HAP-1 (cell line): ENCODE measurements around the gene SLC1A7.

Experiments
- DNase-seq, 2 experiments: peaks; one replicate each; pipeline ENCODE4 v3.0.0-alpha.2; 2016 to 2020; ENCODE audit warnings: low spot score in 2 of 2
- H3K27me3 ChIP-seq: fragments of 250-450 bp; sonication (Bioruptor Pico); 2 replicates; pipeline ENCODE4 v1.5.1; 2020; ENCODE audit warnings: low read depth, mild to moderate bottlenecking, moderate library complexity
- H3K36me3 ChIP-seq: fragments of 250-450 bp; sonication (Bioruptor Pico); replicated peaks from 2 replicates; pipeline ENCODE4 v1.5.1; 2020; ENCODE audit warnings: mild to moderate bottlenecking
- H3K4me1 ChIP-seq: fragments of 250-450 bp; sonication (Bioruptor Pico); 2 replicates; pipeline ENCODE4 v1.5.1; 2020; ENCODE audit warnings: mild to moderate bottlenecking
- H3K4me3 ChIP-seq: fragments of 250-450 bp; sonication (Bioruptor Pico); 2 replicates; pipeline ENCODE4 v1.5.1; 2020; ENCODE audit warnings: mild to moderate bottlenecking, moderate library complexity
- H3K9me3 ChIP-seq: fragments of 250-450 bp; sonication (Bioruptor Pico); 2 replicates; pipeline ENCODE4 v1.5.1; 2020; ENCODE audit warnings: mild to moderate bottlenecking, moderate library complexity
- in situ Hi-C: fragments of 300-500 bp; cut with MboI; formaldehyde crosslinking; loops from 3 replicates; pipeline ENCODE4 v1.14.3; 2020; ENCODE audit warnings: low sequenced_read_pairs, inconsistent platforms, mixed read lengths

The SLC1A7 gene

GRCh38 chr1:53082826-53083455 lies 59.5 kb downstream of the SLC1A7 start:
- Histone ChIP-seq H3K4me3 (no peak overlapping the region), H3K36me3 (no peaks in the 10 kb centered on the region), H3K9me3 (no peaks in the 10 kb centered on the region), H3K4me1 (no peaks in the 10 kb centered on the region), H3K27me3 (no peaks in the 10 kb centered on the region)
- DNase-seq = no peak
- in situ Hi-C loops = no loop called here

DNA sequence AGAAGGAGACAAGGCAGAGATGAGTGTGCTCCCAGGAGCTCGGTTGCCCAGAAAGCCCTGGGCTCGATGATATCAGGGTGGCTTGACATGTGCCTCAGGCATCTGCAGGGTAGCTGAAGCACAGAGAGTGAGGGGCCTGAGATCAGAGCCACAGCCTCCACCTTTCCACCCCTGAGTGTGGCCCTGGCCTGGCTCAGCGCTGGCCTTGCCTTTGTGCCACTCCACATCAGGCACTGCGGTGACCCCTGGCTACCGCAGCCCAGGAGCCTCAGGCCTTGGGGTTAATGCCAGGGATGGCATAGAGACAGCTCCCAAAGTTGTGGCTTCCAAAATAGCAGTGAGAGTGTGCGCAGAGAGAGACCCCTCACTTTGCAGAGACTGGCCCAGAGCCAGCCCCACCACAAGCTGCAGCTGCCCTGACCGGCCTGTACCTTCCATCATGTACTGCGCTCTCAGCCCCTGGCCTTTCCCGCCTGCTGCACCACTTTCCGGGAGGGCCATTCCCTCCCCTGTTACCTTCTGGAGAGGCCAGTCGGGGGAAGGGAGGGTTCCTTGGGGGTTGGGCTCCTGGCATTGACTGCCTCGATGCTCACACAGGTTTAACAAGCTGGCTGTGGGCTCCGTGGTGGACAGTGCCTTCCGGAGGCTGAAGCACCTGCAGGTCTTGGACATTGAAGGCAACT lies 60.9 kb downstream of the SLC1A7 start:
- Histone ChIP-seq H3K36me3 (no peaks in the 10 kb centered on the region), H3K9me3 (no peaks in the 10 kb centered on the region), H3K4me1 (no peaks in the 10 kb centered on the region), H3K27me3 (no peaks in the 10 kb centered on the region), H3K4me3 (no peak overlapping the region)
- in situ Hi-C loops = no loop called here
- no peak for DNase-seq

DNA sequence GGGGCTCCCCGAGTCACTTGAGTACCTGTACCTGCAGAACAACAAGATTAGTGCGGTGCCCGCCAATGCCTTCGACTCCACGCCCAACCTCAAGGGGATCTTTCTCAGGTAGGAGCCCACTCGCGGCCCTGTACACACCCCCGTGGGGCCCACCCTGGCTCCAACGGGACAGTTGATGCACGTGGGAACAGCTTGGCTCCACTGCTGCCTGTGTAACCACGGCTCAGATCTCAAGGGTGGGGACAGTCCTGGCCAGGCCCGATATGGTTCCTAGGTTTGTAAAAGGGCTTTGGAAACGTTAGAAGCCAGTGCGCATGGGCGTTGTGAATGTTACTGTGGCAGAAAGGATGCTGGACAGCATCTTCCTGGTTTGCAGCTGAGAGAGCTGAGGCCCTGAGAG lies 61.7 kb downstream of the SLC1A7 start:
- Histone ChIP-seq H3K9me3 (no peaks in the 10 kb centered on the region), H3K4me1 (no peaks in the 10 kb centered on the region), H3K36me3 (no peaks in the 10 kb centered on the region), H3K4me3 (no peak overlapping the region), H3K27me3 (no peaks in the 10 kb centered on the region)
- in situ Hi-C loops = no loop called here
- DNase-seq = no peak

DNA sequence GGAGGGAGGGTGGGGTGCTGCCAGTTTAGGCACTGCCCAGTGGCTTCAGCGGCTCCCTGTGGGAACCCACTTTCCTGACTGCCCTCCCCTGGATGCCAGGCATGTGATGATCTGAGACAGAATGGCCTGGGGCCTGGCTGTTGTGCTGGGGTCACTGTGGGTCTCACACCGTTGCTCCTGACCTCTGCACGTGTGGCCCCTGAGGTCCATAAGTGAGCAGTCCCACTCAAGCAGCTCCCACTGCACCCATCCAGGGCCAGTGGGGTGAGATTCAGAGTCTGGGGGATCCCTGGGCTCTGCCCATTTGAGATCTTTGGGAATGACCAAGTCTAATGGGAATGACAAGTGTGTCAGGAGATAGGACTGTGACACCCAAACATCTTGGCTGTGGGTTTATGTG lies 62.4 kb downstream of the SLC1A7 start:
- DNase-seq = no peak
- in situ Hi-C loops = no loop called here
- H3K27me3 ChIP-seq = no peaks in the 10 kb centered on the region

DNA sequence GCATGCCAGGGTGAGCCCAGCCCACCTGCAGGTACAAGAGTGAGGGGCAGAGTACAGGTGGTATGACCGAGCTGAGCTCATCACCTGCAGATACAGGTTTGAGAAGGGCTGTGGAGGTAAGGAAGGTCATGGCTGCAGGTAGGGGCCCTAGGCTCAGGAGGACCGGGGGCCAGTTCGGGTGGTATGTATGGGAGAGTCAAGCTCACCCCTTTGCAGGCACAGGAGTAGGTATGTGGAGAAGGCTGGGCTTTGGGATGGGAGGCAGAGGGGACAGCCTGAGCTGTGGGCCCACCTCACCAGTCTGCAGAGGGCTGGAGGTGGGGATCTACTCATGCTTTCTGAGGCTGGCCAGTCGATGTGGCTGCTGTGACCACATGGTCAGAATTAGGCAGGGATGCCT lies 63.2 kb downstream of the SLC1A7 start:
- H3K36me3 ChIP-seq = no peaks in the 10 kb centered on the region
- DNase-seq = no peak
- in situ Hi-C loops = no loop called here

More for the DNA sequence above, 62.4 kb downstream of the SLC1A7 start:
- no peaks in the 10 kb centered on the region for H3K36me3 ChIP-seq
- no peak overlapping the region for H3K4me3 ChIP-seq
- no peaks in the 10 kb centered on the region for H3K9me3 ChIP-seq
- no peaks in the 10 kb centered on the region for H3K4me1 ChIP-seq

GRCh38 chr1:53078333-53079101 lies 63.9 kb downstream of the SLC1A7 start:
- H3K4me1 ChIP-seq = no peaks in the 10 kb centered on the region
- in situ Hi-C loops = no loop called here
- DNase-seq = no peak

More for the DNA sequence above, 63.2 kb downstream of the SLC1A7 start:
- Histone ChIP-seq H3K27me3 (no peaks in the 10 kb centered on the region), H3K4me1 (no peaks in the 10 kb centered on the region), H3K9me3 (no peaks in the 10 kb centered on the region), H3K4me3 (no peak overlapping the region)

GRCh38 chr1:53077599-53077965 lies 64.9 kb downstream of the SLC1A7 start:
- no peak overlapping the region for H3K4me3 ChIP-seq
- H3K36me3 ChIP-seq = no peaks in the 10 kb centered on the region
- in situ Hi-C loops = no loop called here
- H3K27me3 ChIP-seq = no peaks in the 10 kb centered on the region
- no peaks in the 10 kb centered on the region for H3K4me1 ChIP-seq
- H3K9me3 ChIP-seq = no peaks in the 10 kb centered on the region
- no peak for DNase-seq

More at GRCh38 chr1:53078333-53079101, 63.9 kb downstream of the SLC1A7 start:
- Histone ChIP-seq H3K4me3 (no peak overlapping the region), H3K36me3 (no peaks in the 10 kb centered on the region), H3K27me3 (no peaks in the 10 kb centered on the region), H3K9me3 (no peaks in the 10 kb centered on the region)

DNA sequence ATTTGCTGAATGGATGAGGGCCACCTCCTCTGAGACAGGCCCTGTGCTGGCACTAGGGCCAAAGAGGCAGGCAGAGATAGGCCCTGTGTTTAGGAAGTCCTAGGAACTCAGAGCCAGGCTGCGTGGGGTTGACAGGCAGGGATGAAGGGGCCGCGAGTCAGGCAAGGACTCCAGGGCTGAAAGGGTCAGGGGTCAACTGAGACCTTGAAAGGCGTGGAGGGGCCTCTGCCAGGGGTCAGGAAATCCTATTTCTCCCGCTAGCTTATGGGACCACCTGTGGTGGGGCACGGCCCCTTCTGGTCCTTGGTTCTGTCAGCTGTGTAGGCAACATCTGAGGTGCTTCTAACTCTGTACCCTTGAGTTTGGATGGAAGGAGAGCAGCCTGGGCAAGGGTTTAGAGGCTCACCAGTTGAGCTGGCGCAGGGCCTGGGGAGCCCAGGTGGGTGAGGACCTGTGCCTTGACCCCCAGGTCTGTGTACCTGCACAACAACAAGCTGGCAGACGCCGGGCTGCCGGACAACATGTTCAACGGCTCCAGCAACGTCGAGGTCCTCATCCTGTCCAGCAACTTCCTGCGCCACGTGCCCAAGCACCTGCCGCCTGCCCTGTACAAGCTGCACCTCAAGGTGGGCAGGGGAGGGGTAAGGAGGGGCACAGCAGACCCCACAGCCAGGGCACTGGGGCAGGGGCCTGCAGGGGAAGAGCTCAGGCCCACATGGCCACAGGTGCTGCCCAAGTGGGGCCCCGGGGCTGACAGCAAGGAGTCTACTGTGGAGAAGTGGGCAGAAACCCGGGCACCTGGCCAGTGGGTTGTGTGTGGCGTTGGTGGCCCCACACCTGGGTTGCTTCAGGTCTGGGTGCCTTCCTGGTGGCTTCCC lies 65.5 kb downstream of the SLC1A7 start:
- H3K4me3 ChIP-seq = no peak overlapping the region
- no peaks in the 10 kb centered on the region for H3K27me3 ChIP-seq
- H3K4me1 ChIP-seq = no peaks in the 10 kb centered on the region
- no peaks in the 10 kb centered on the region for H3K9me3 ChIP-seq
- no peaks in the 10 kb centered on the region for H3K36me3 ChIP-seq
- DNase-seq = no peak
- in situ Hi-C loops = no loop called here

- Histone ChIP-seq H3K27me3 (no peaks in the 10 kb centered on the region), H3K4me3 (no peak overlapping the region), H3K9me3 (no peaks in the 10 kb centered on the region), H3K36me3 (no peaks in the 10 kb centered on the region), H3K4me1 (no peaks in the 10 kb centered on the region)
- in situ Hi-C loops = no loop called here
- no peak for DNase-seq
Measured at GRCh38 chr1:53076165-53076564, 66.3 kb downstream of the SLC1A7 start.

- no peak for DNase-seq
Measured at GRCh38 chr1:53075761-53076163, 66.7 kb downstream of the SLC1A7 start.

GRCh38 chr1:53075206-53075605 lies 67.2 kb downstream of the SLC1A7 start:
- H3K27me3 ChIP-seq = no peaks in the 10 kb centered on the region
- H3K4me1 ChIP-seq = no peaks in the 10 kb centered on the region
- H3K36me3 ChIP-seq = no peaks in the 10 kb centered on the region
- no peak overlapping the region for H3K4me3 ChIP-seq
- H3K9me3 ChIP-seq = no peaks in the 10 kb centered on the region
- in situ Hi-C loops = no loop called here
- no peak for DNase-seq

More at GRCh38 chr1:53075761-53076163, 66.7 kb downstream of the SLC1A7 start:
- in situ Hi-C loops = no loop called here
- no peaks in the 10 kb centered on the region for H3K27me3 ChIP-seq
- H3K36me3 ChIP-seq = no peaks in the 10 kb centered on the region
- H3K9me3 ChIP-seq = no peaks in the 10 kb centered on the region
- H3K4me1 ChIP-seq = no peaks in the 10 kb centered on the region
- no peak overlapping the region for H3K4me3 ChIP-seq

GRCh38 chr1:53074313-53075154 lies 67.9 kb downstream of the SLC1A7 start:
- no peaks in the 10 kb centered on the region for H3K27me3 ChIP-seq
- H3K9me3 ChIP-seq = no peaks in the 10 kb centered on the region
- in situ Hi-C loops = no loop called here
- DNase-seq = no peak
- H3K4me3 ChIP-seq = no peak overlapping the region
- H3K4me1 ChIP-seq = no peaks in the 10 kb centered on the region
- H3K36me3 ChIP-seq = no peaks in the 10 kb centered on the region

DNA sequence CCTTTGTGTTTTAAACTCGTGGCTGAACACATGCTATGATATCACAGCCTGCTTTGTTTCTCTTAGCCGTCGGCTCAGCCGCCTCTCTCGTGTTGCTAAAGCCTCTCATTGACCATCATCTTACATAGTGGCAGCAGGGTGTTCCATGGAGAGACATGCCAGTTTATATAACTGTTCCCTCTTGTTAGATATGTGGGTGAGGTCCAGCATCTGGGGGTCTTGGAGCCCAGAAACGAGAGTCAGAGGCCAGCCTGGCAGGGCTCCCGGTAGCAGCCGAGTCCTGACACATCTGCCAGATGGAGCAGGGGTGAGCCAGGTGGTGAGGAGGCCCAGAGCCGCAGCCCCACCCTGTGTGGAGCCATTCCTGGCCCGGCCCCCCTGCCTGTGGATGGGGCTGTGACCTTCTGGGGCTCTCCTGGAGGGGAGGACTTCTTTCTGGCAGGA lies 68.5 kb downstream of the SLC1A7 start:
- DNase-seq = no peak
- no peaks in the 10 kb centered on the region for H3K9me3 ChIP-seq
- H3K4me1 ChIP-seq = no peaks in the 10 kb centered on the region
- no peak overlapping the region for H3K4me3 ChIP-seq
- in situ Hi-C loops = no loop called here
- H3K36me3 ChIP-seq = no peaks in the 10 kb centered on the region
- H3K27me3 ChIP-seq = no peaks in the 10 kb centered on the region
